Naive thymus-derived CD4-positive, alpha-beta T cell (primary cell): ENCODE measurements around the gene NAALAD2. TPM values are rescaled to one million over a fixed set of nuclear protein-coding genes. Genes with fewer than 3 reads are reported as not detected.
"Not testable (repeated sequence)": the region's sequence is repeated elsewhere in the genome, so short reads cannot be mapped to it uniquely, and the experiment has no call there.

ENCODE experiments used
- ATAC-seq: fragments of 150-1000 bp; cut with Tn5 transposase; 2 replicates; pipeline ENCODE4 v1.10.0; 2021; ENCODE audit warnings: mild to moderate bottlenecking, moderate library complexity
- CTCF ChIA-PET: fragments of 350-600 bp; sonication (Branson Sonifier 250); formaldehyde crosslinking; loops from one replicate; lab custom pipeline; 2021; ENCODE audit warnings: antibody characterized with exemption; lab: Charles Lee
- POLR2A ChIA-PET: fragments of 350-600 bp; sonication (Branson Sonifier 250); formaldehyde crosslinking; loops from one replicate; lab custom pipeline; 2021; ENCODE audit warnings: antibody characterized with exemption, inconsistent platforms; lab: Charles Lee
- DNase-seq, 9 donors: peaks; one replicate each; pipeline versions ENCODE4 v3.0.0 to v3.0.0-alpha.2; 2020 to 2022; ENCODE audit warnings: mixed read lengths in 1 of 9
- H3K27ac ChIP-seq: one replicate; pipeline ENCODE4 v1.7.0; 2013; ENCODE audit warnings: mild to moderate bottlenecking, low read depth, low read length, moderate library complexity
- H3K27me3 ChIP-seq, 2 donors: one replicate each; pipeline ENCODE4 v1.7.0; 2013; ENCODE audit warnings: low read length in 2 of 2, mild to moderate bottlenecking in 2 of 2, moderate library complexity in 2 of 2; ENCODE audit not compliant: control insufficient read depth in 2 of 2, insufficient read depth in 2 of 2
- H3K36me3 ChIP-seq, 3 experiments: 1 replicate in 2 of 3; 2 replicates in 1 of 3; pipeline ENCODE4 v1.7.0; 2013; ENCODE audit warnings: low read length in 3 of 3, mild to moderate bottlenecking in 3 of 3, moderate library complexity in 1 of 3; ENCODE audit not compliant: insufficient read depth in 3 of 3, control insufficient read depth in 2 of 3
- H3K4me1 ChIP-seq, 2 donors: one replicate each; pipeline ENCODE4 v1.7.0; 2013; ENCODE audit warnings: low read length in 2 of 2, mild to moderate bottlenecking in 2 of 2, moderate library complexity in 1 of 2; ENCODE audit not compliant: control insufficient read depth in 2 of 2, insufficient read depth in 2 of 2
- H3K4me3 ChIP-seq: 2 replicates; pipeline ENCODE4 v1.7.0; 2013; ENCODE audit warnings: mild to moderate bottlenecking, low read length
- H3K9me3 ChIP-seq, 3 experiments: 1 replicate in 2 of 3; 2 replicates in 1 of 3; pipeline ENCODE4 v1.7.0; 2013; ENCODE audit warnings: low read length in 3 of 3; ENCODE audit not compliant: control insufficient read depth in 2 of 3
- H3K27ac Mint-ChIP-seq, 9 donors: one replicate each; pipeline ENCODE4 v1.8.0; 2020 to 2022; ENCODE audit warnings: mixed read lengths in 9 of 9, mild to moderate bottlenecking in 8 of 9, moderate library complexity in 5 of 9, inconsistent platforms in 2 of 9
- H3K27me3 Mint-ChIP-seq, 5 donors: one replicate each; pipeline ENCODE4 v1.8.0; 2021 to 2022; ENCODE audit warnings: mixed read lengths in 5 of 5, mild to moderate bottlenecking in 1 of 5
- H3K36me3 Mint-ChIP-seq, 5 donors: one replicate each; pipeline ENCODE4 v1.8.0; 2020 to 2022; ENCODE audit warnings: mixed read lengths in 5 of 5, mild to moderate bottlenecking in 3 of 5, inconsistent platforms in 1 of 5
- H3K4me1 Mint-ChIP-seq, 7 donors: one replicate each; pipeline ENCODE4 v1.8.0; 2020 to 2022; ENCODE audit warnings: mixed read lengths in 7 of 7, mild to moderate bottlenecking in 3 of 7, inconsistent platforms in 1 of 7
- H3K4me3 Mint-ChIP-seq, 10 donors: one replicate each; pipeline ENCODE4 v1.8.0; 2020 to 2022; ENCODE audit warnings: mild to moderate bottlenecking in 10 of 10, mixed read lengths in 10 of 10, moderate library complexity in 6 of 10, inconsistent platforms in 2 of 10
- H3K9me3 Mint-ChIP-seq, 11 donors: one replicate each; pipeline ENCODE4 v1.8.0; 2020 to 2022; ENCODE audit warnings: mixed read lengths in 11 of 11, mild to moderate bottlenecking in 4 of 11, inconsistent platforms in 1 of 11, moderate library complexity in 1 of 11
- intact Hi-C, 2 donors: fragments of 100-400 bp; cut with micrococcal nuclease; formaldehyde crosslinking; loops; one replicate each; pipeline ENCODE4 v1.15.1; 2023
- polyA plus RNA-seq, 2 donors: library from polyadenylated mRNA; unstranded; fragments of 300-500 nt; fragmentation: Illumina TruSeq; gene quantifications; one replicate each; pipeline ENCODE4 v1.2.3, GENCODE V29; 2021
- total RNA-seq, 6 experiments: library from RNA in 5 of 6; stranded (reverse) in 5 of 6; gene quantifications; 1 replicate in 5 of 6; 2 replicates in 1 of 6; pipeline ENCODE4 v1.2.3 and lab custom pipeline; 2021 to 2026

The NAALAD2 gene
- total and polyA plus RNA-seq, 7 experiments from 2014 or later = not detected

DNA sequence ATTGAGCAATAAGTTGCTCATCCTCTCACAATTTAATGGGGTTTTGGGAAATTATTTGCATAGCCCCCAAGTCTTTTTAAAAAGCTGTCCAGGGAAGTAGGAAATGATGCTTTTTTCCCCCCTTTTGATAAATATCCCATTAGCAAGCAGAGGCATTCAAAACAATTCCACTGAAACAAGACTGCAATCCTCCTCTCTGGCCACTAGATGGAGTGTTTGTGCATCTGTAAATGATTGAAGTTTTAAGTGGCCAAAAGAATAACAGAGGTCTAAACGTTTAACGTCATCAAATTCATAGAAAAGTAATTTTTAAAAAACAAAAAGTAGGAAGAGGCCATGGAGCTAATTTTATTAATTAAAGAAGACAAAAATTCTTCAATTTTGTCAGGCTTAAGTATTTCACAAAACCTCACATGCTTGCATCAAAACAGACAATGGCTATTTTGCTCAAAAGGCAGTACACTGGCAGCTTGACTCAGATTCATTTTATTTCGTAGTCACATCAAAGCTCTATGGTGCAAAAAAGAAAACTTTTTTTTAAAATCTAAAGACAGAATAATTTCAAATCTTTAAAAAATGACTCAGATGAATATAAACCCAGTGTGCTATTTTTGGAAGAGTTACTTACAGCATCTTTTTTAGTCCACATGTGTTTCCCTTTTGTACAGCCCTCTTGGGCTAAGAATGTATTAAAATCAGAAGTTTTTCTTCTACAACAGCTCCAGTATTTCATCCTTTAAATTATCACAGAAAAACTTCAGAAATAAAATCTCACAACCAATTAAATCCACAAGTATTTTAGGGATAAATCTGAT lies 70.6 kb downstream of the NAALAD2 start:
- ATAC-seq (peak; percentile 88), DNase-seq (peak in 6 of 9 donors; percentile 17 to 57 (median 48))
- peaks cover 3 to 27% (median 16%) of the 10 kb centered on the region in 3 experiments for H3K36me3 ChIP-seq
- Mint-ChIP-seq H3K27me3 (no peaks in the 10 kb centered on the region), H3K27ac (peak overlapping the region in 8 of 9 donors; percentile 27 to 77 (median 54)), H3K4me1 (peaks cover 4 to 34% (median 24%) of the 10 kb centered on the region in 7 donors), H3K4me3 (no peak overlapping the region), H3K9me3 (no peaks in the 10 kb centered on the region), H3K36me3 (peaks cover 0 to 28% (median 14%) of the 10 kb centered on the region in 5 donors)
- H3K27ac ChIP-seq = no peak overlapping the region
- no peaks in the 10 kb centered on the region for H3K9me3 ChIP-seq
- H3K27me3 ChIP-seq = no peaks in the 10 kb centered on the region
- CTCF ChIA-PET = interaction anchor here (0.6 to 1.7 kb wide), 7 partner anchors 8 to 48 kb away, joined by 3 to 11 read pairs (median 3); no protein-coding TSS in a partner anchor
- POLR2A ChIA-PET = no interaction called here
- H3K4me3 ChIP-seq = no peak overlapping the region
- intact Hi-C loops = loop anchor here (1.0 to 5.0 kb wide), 7 partner anchors 15 to 1042 kb away; partner anchors contain the start of gene CHORDC1 (in 1 of the 2)
- H3K4me1 ChIP-seq = no peaks in the 10 kb centered on the region

DNA sequence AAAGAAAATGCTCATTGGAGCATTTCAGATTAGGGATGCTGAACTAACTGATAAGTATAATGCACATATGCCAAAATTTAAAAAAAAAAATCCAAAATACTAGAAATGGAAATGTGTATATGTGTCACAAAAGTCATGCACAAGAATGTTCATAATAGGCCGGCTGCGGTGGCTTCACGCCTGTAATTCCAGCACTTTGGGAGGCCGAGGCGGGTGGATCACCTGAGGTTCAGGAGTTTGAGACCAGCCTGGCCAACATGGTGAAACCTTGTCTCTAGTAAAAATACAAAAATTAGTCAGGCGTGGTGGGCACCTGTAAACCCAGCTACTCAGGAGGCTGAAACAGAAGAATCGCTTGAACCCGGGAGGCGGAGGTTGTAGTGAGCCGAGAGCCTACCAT lies 73.5 kb downstream of the NAALAD2 start:
- intact Hi-C loops = loop anchor here in 1 of 2 donors (5.0 kb wide), 1 partner anchor 1039 kb away; no protein-coding TSS in a partner anchor
- H3K27ac Mint-ChIP-seq = peak overlapping the region in 3 of 9 donors; percentile 56 to 72 (median 57)
- H3K4me1 ChIP-seq, H3K4me3 ChIP-seq, H3K27ac ChIP-seq, H3K9me3 Mint-ChIP-seq, DNase-seq, ATAC-seq, POLR2A ChIA-PET, H3K4me3 Mint-ChIP-seq, H3K27me3 Mint-ChIP-seq, H3K27me3 ChIP-seq, H3K9me3 ChIP-seq, CTCF ChIA-PET: not testable (repeated sequence)
- H3K36me3 Mint-ChIP-seq = peaks cover 0 to 21% (median 13%) of the 10 kb centered on the region in 5 donors
- H3K4me1 Mint-ChIP-seq = peaks cover 2 to 26% (median 11%) of the 10 kb centered on the region in 7 donors
- peaks cover 6 to 47% (median 14%) of the 10 kb centered on the region in 3 experiments for H3K36me3 ChIP-seq

DNA sequence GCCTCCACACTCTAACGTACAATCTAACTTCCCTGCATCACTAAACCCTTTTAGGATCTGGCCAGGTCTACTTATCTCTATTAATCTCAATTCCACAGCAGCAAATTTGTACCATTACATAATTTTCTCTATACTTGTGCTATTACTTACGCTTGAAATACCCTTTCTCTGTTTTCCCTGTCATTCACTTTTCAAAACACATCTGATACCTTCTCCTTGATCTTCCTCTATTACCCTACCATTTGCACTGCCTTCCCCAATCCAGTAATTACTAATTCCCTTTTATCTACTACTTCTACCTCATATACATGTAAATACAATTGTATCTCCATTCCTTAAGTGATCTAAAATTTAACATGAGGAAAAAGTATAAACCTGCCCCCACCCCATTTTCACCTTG lies 74.4 kb downstream of the NAALAD2 start:
- Mint-ChIP-seq H3K27me3 (no peaks in the 10 kb centered on the region), H3K27ac (peak overlapping the region in 7 of 9 donors; percentile 1 to 72 (median 49)), H3K4me1 (peaks cover 2 to 28% (median 15%) of the 10 kb centered on the region in 7 donors), H3K9me3 (no peaks in the 10 kb centered on the region), H3K4me3 (no peak overlapping the region), H3K36me3 (peaks cover 0 to 24% (median 20%) of the 10 kb centered on the region in 5 donors)
- Histone ChIP-seq H3K27ac (no peak overlapping the region), H3K36me3 (peaks cover 6 to 52% (median 10%) of the 10 kb centered on the region in 3 experiments), H3K9me3 (no peaks in the 10 kb centered on the region), H3K4me1 (no peaks in the 10 kb centered on the region), H3K4me3 (no peak overlapping the region), H3K27me3 (no peaks in the 10 kb centered on the region)
- no peak for DNase-seq
- no peak for ATAC-seq
- CTCF ChIA-PET = no interaction called here
- intact Hi-C loops = loop anchor here in 1 of 2 donors (5.0 kb wide), 1 partner anchor 1038 kb away; no protein-coding TSS in a partner anchor
- POLR2A ChIA-PET = no interaction called here

DNA sequence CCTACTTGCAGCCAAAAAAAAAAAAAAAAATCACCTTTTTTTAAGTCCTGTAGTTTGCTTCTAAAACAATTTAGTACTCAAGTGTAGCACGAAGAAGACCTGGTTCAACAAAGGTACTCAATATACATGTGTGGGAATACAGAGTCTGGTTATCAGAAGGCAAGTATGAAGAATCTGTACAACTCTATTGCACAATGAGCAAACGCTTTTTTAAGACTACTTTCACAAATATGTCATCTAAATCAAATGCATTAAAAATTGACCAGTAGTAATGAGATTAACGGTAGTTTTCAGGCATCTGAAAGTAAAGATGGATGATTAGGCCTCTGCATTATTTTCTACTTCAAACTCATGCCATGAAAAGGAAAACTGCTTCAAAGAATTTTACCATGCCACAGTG lies 78.9 kb downstream of the NAALAD2 start:
- peaks cover 6 to 39% (median 10%) of the 10 kb centered on the region in 3 experiments for H3K36me3 ChIP-seq
- DNase-seq (no peak), ATAC-seq (no peak)
- no peak overlapping the region for H3K4me3 ChIP-seq
- Mint-ChIP-seq H3K4me3 (no peak overlapping the region), H3K36me3 (peaks cover 6 to 27% (median 23%) of the 10 kb centered on the region in 5 donors), H3K27ac (peak overlapping the region in 6 of 9 donors; percentile 19 to 56 (median 50)), H3K27me3 (no peaks in the 10 kb centered on the region), H3K4me1 (peaks cover 13 to 48% (median 31%) of the 10 kb centered on the region in 7 donors), H3K9me3 (no peaks in the 10 kb centered on the region)
- intact Hi-C loops = no loop called here
- ChIA-PET CTCF (interaction anchor here (1.9 kb wide), 1 partner anchor 9 kb away, joined by 11 read pairs; no protein-coding TSS in a partner anchor), POLR2A (no interaction called here)
- H3K4me1 ChIP-seq = peaks cover under 1 to 10% of the 10 kb centered on the region in 2 donors
- H3K27me3 ChIP-seq = no peaks in the 10 kb centered on the region
- no peaks in the 10 kb centered on the region for H3K9me3 ChIP-seq
- H3K27ac ChIP-seq = no peak overlapping the region

DNA sequence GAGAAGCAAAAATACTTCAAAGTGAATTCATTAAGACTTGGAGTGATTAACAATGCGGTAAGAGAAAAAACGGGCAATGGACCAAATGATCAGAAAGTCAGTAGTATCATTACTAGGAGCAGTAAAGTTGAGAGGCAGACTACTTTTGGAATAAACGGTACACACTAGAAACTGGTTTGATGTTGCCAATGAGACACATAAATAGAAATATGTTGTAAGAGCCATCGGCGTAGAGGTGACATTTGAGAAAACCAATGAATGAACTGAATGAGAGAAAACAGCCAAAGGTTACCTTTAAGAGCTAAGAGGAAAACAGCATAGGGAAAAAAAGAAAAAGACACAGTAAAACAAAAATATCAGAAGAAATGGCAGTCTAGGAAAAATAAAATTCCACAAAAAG lies 82.1 kb downstream of the NAALAD2 start:
- intact Hi-C loops = no loop called here
- peak overlapping the region in 5 of 10 donors; percentile 11 to 91 (median 48) for H3K4me3 Mint-ChIP-seq
- H3K36me3 ChIP-seq = peaks cover 0 to 15% (median 0%) of the 10 kb centered on the region in 3 experiments
- CTCF ChIA-PET = no interaction called here
- H3K27ac ChIP-seq = no peak overlapping the region
- peaks cover 0 to 6% (median 0%) of the 10 kb centered on the region in 11 donors for H3K9me3 Mint-ChIP-seq
- peaks cover 38 to 81% (median 60%) of the 10 kb centered on the region in 7 donors for H3K4me1 Mint-ChIP-seq
- H3K9me3 ChIP-seq = no peaks in the 10 kb centered on the region
- H3K27me3 Mint-ChIP-seq = no peaks in the 10 kb centered on the region
- POLR2A ChIA-PET = no interaction called here
- DNase-seq (no peak), ATAC-seq (no peak)
- H3K27ac Mint-ChIP-seq = peak overlapping the region in 7 of 9 donors; percentile 8 to 76 (median 51)
- no peak overlapping the region for H3K4me3 ChIP-seq
- no peaks in the 10 kb centered on the region for H3K27me3 ChIP-seq
- H3K4me1 ChIP-seq = peaks cover 23 to 27% of the 10 kb centered on the region in 2 donors
- peaks cover 6 to 29% (median 18%) of the 10 kb centered on the region in 5 donors for H3K36me3 Mint-ChIP-seq

DNA sequence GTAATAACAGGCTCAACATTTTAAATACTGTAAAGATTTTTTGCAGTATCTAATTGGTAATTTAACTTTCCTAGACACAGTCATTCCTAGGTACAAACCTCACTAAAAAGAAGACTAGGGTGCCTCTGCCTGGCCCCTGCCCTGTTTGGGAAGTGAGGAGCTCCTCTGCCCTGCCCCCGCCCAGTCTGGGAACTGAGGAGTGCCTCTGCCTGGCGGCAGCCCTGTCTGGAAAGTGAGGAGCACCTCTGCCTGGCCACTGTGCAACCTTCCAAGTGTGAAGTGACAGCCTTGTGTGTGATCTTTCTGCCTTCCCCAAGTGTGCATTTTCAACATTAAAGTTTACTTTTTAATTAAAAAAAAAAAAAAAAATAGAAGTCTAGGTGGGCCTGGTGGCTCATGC lies 84.1 kb downstream of the NAALAD2 start:
- Histone ChIP-seq H3K4me3 (no peak overlapping the region), H3K9me3 (no peaks in the 10 kb centered on the region), H3K4me1 (peaks cover 23 to 31% of the 10 kb centered on the region in 2 donors), H3K36me3 (peaks cover 0 to 12% (median 0%) of the 10 kb centered on the region in 3 experiments), H3K27me3 (no peaks in the 10 kb centered on the region), H3K27ac (no peak overlapping the region)
- no peak for ATAC-seq
- H3K9me3 Mint-ChIP-seq = peaks cover 0 to 6% (median 0%) of the 10 kb centered on the region in 11 donors
- H3K27ac Mint-ChIP-seq = peak overlapping the region in 3 of 9 donors; percentile 59 to 67 (median 59)
- intact Hi-C loops = no loop called here
- peaks cover 4 to 24% (median 11%) of the 10 kb centered on the region in 5 donors for H3K36me3 Mint-ChIP-seq
- peak overlapping the region in 3 of 10 donors; percentile 7 to 97 (median 91) for H3K4me3 Mint-ChIP-seq
- no peak for DNase-seq
- ChIA-PET POLR2A (interaction anchor here (0.7 kb wide), 1 partner anchor 32 kb away, joined by 3 read pairs; no protein-coding TSS in a partner anchor), CTCF (no interaction called here)
- H3K27me3 Mint-ChIP-seq = no peaks in the 10 kb centered on the region
- peaks cover 46 to 82% (median 69%) of the 10 kb centered on the region in 7 donors for H3K4me1 Mint-ChIP-seq
